Stimulated activated CD8-positive, alpha-beta memory T cell treated with anti-CD3 and anti-CD28 coated beads, Interleukin-12 subunit alpha, Interleukin-12 subunit beta, amount 100 ng/mL, for 24 hours (primary cell): Measurements from ENCODE around the gene TBL1XR1.

Source experiments
- DNase-seq: peaks from one replicate; pipeline ENCODE4 v3.0.0-alpha.2; 2020; ENCODE audit errors: extremely low read depth

Gene TBL1XR1

DNA sequence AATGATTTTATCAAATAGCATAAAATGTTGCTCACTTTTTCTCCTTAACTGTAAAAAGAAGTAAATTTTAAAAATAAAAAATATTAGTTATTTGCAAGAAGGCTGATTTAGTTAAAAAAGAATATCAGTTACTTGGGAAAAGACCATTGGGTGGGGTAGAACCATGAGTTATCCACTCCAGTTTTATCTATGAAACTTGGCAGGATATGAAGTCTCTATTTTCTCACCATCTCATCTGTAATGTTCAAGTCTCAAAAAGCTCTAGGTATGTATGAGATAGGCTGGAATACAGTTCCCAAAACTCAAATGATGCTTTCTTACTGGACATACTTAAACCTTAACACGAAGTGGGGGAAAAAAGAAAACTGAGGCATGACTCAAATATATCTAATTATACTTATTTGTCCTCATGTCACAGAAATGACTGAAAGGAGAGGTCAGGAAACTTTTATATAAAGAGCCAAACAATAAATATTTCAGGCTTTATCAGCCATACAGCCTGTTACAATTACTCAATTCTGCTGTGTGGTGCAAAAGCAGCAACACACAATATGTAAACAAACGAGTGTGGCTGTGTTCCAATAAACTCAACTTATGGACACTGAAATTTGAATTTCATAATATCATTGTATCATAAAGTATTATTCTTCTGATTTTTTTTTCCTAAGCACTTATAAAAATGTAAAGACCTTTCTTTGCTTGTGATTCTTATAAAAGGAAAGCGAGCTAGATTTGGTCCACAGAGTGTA lies 131.8 kb downstream of the TBL1XR1 start:
- no peak for DNase-seq

DNA sequence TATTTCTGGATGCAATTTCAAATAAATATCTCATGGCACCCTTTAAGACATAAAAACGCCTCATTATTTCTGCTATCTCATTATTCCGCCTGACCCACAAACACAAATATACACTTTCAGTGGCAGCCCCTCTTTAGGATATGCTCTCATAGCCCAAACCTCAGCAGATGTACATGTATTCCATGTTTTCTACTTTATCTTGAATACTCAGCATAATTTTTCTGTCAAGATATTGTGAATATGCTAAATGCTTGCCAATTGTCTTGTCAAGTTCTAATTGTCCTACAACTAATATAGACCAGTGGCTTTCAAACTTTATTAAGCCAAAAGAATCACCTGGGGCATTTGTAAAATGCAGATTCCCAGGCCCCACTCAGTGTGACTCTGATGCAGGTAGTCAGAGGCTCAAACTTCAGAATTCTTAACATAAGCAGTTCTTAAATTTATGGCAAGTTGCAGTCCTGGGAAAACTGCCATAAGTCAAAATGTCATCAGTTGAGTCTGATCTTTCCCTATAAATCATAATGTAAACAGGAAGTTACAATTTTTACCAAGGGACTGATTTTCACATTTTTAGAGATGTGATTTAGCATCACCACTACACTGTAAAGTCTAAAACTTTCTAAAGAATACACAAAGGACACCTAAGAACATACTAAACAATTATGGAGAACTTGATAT lies 135.1 kb downstream of the TBL1XR1 start:
- no peak for DNase-seq

DNA sequence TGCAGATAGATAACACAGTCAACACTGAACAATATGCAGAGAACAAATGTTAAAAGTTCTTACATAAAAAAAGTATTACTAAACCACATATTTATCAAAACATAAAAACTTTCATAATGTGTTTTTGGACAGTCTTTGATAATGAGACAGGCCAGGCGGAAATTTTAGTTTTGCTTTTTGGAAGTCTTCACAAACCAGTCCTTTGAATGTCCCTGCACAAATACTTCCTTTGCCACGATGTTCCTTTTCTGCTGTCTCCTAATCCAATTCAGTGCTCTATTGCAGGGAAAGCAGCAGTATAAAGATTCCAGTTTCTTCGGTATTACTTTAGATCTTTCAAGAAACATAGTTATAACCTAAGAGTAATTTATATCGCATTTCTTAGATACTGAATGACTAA lies 135.9 kb downstream of the TBL1XR1 start:
- no peak for DNase-seq

DNA sequence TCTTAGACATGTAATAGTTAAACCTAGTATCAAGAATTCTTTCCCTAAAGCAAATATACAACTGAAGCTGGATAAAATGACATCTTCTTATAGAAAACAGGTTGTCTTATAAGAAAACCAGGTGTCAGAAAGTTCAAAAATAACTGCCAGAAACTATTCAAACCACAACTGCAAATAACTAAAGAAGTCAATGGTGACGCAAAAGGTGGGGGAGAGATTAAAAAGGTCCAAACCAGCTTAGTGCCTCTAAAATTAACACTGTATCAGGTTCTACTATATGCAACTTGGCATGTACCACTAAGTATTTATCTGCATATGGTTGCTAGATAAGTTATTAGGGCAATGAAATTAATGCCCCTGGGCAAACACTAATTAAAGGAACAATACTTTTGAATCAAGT lies 136.8 kb downstream of the TBL1XR1 start:
- DNase-seq, result no peak

DNA sequence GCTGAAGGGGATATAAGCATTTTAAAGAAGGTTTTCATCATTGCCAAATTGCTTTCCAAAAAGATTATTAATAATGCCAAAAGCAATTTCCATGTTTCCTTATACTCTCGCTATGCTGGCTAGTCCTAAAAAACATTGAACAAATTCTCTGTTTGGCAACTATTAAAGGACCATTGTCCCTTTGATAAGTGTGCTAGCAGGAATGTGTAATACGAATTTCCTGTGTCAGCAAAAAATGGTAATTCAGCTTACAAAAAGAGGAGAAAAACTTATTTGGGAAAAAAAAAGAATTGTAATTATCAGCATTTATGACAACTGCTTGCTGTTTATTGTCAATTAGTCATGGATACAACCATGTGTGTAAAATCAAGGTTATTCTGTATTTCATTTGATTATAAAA lies 138.6 kb downstream of the TBL1XR1 start:
- no peak for DNase-seq

DNA sequence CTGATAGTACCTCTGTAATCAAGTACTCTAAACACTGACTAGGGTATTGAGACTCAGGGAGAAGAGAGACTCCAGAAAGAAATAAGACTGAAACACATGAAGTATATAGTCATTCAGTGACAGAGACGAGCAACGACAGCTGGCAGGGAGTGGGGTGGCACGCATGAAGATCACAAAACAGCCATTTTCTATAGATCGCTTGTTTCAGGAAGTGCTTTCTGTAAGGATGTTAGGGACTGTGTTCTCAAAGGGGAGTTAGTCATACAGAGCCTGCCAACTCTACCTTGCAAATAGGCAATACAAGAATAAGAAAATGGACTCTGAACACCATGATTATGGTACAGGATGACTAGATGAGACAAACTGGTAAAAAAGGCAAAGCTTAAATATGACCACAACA lies 139.5 kb downstream of the TBL1XR1 start:
- no peak for DNase-seq

DNA sequence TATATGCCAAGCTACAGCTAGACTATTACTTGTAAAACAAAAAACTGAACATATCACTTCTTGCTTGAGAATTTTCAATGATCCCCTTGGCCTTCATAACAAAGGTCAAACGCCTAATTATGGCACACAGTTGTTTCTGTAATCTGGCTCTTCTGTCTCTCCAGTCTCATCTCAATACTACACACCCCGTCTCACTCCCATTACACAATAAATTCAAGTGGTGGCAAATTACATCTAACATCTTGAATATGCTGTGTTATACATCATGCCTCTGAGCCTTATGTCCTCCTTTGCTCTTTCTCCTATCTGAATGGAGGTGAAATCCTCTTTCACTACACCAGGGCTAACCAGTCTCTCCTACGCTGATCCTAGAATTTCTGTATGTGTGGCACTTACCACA lies 140.4 kb downstream of the TBL1XR1 start:
- DNase-seq, result no peak

DNA sequence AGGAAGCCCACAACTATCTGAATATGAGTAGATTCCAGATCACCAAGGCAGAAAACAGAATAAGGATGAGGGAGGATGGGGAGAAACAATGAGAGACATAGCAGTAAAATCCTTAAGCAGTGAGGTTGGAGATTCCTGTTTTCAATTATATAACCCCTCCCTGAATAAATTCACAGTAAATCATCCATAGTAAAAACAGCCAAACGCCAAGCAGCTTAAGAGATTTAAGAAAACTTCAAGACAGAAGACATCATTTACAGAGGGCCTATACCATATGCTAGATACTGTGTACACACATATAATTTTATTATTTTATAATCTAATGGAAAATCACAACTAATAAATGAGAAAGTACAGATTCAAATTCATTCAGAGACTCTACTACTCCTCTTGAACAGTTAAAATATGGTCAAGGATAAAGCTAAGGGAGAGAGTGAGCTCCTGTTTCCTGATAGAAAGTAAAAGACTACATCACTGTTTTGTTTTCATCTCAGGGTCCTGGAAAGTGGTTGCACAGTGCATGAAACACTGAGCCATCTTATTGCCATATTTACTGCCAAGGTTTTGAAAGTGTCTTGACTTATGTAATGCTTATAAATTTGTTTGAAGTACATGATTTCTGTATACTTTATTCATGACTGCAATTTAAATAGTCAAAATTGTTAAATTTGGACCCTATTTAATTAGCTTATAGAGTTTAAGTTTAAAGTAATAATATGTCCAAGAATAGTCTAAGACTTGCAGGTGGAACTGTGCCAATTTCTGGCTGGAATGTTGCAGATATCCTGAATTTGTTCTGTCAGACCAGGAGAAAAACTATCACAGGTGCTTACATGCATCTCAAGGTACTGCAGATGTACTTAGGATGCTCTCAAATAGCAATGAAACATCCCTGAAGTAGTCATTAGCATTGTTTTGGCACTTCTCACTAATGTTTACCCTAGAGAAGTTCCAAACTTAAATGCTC lies 141.4 kb downstream of the TBL1XR1 start:
- DNase-seq, result no peak

DNA sequence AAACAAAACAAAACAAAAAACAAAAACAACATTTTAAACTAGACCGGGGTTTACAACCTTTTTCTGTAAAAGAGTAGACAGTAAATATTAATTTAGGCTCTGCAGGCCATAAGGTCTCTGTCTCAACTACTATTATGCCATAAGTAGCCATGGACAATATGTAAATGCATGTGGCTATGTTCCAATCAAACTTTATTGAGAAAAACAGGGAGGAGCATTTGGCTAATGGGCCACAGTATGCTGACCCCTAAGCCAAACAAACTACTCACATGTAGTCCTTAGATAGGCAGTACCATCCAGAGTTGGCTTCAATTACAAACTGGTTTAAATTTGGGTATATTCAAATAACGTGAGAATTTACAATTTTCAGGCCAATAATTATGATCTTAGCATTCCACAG lies 144.2 kb downstream of the TBL1XR1 start:
- no peak for DNase-seq

DNA sequence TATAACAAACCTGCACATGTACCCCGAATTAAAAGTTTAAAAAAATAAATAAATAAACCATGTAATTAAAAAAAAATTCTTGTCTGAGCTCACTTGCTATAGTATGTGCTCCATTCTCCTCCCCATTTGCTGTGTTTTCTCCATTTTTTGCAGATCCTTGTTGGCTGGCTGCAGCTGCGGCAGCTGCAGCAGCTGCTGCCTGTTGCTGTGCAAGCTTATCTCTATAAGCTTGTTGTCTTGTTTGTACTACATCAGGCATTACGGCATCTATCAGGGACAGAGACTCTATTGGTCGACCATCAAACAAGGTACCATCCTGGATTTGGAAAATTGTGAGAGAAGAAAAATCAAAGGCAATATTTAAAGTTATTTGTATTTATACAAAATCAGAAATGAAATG lies 145.9 kb downstream of the TBL1XR1 start:
- no peak for DNase-seq

DNA sequence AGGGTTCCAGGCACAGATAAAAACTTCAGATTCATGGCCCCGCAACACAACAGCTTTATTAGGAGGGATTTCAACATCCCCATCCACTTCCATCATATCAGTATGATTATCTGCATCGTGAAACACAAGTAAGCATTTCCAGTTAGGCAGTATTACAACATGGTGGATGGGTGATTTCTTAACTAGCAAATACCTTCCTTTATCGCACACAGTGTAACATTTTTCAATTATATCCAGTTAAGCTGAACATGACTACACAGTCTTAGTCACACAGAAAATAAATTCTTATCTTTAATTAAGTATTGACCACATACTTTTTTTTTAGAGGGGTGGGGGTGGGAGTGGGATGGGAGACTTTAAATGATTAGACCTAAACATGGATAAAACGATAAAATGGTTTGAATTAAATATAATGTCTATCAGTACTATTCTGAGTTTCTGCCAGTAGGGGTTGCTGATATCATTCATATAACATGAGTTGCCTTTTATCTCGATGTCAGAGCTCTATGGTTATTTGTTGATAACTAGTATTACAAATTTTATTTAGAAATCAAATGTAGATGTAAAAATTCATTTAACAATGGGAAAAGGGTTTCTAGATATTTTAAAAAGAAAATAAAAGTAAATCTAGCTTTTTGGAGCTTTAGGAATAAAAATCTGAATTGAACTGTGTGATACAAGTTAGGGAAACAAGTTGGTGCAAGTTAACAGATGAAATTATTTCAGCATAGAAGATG lies 146.6 kb downstream of the TBL1XR1 start:
- no peak for DNase-seq

DNA sequence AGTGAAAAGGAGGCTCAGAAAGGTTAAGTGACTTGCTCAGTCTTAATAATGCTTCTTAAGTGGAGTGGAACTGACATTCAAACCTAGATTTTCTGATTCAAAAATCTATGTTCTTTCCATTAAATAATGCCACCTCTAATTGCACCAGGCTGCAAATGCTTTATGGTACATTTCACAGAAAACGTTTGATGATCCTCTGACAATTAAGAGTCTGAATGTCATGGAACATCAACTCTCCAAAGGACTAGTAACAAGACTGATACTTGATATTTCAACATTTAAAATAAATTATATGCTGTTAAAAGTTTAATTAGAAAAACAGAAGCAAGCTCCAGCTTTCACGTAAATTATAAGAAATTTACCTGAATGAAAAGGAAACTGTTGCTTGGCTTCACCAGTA lies 151.5 kb downstream of the TBL1XR1 start:
- no peak for DNase-seq

DNA sequence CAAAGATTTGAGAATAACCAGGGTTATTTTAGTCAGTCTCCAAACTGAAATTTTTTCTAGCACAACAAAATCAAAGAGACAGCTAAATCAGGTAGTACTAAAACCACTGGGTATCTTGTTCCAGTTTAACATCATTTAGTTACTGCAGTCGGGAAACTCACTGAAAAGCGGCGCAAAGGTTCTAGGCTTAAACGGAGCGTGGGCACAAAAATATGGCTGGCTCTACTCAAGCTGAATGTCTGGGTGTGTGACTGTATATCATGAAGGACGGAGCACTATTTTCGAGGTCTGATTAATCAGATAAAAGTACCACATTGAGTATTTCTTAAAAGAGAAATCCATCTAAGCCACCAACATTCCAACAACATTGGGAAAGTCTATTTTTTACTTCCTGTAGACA lies 152.1 kb downstream of the TBL1XR1 start:
- no peak for DNase-seq

DNA sequence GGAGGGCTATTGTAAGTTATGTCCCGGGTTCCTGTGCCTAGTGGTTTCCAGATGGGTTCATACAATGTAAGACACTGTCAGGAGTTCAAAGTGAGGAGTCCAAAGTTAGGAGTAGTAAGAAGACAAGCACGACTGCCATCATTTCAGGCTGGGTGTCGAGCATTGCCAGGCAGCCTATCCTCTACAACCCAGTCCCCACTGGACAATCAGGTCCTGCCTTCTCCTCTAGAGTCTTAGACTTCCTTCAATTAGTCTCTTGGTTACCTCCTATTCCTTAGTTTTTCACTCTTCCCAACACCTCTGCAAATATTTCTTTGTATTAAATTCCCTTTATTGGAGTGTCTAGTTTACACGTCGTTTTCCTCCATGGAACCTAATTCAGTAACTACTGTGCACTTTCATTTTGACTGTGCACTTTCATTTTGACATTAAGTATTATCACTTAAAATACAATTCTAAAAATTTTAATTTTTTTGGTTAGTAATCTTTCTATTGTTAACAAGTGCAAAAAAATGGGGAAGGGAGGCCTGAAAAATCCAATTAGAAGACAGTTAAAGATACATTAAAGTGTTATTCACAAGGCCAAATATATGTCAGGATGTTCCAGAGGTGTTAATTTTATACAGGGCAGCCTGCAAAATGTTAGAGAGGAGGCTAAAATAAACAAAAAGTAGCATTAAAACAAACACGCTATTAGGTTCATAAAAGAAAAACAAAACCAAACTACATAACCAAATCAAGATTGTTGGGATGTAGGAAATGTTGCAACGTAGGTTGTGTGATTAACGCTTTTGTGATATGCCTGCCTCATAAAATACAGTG lies 155.3 kb downstream of the TBL1XR1 start:
- DNase-seq, result no peak

DNA sequence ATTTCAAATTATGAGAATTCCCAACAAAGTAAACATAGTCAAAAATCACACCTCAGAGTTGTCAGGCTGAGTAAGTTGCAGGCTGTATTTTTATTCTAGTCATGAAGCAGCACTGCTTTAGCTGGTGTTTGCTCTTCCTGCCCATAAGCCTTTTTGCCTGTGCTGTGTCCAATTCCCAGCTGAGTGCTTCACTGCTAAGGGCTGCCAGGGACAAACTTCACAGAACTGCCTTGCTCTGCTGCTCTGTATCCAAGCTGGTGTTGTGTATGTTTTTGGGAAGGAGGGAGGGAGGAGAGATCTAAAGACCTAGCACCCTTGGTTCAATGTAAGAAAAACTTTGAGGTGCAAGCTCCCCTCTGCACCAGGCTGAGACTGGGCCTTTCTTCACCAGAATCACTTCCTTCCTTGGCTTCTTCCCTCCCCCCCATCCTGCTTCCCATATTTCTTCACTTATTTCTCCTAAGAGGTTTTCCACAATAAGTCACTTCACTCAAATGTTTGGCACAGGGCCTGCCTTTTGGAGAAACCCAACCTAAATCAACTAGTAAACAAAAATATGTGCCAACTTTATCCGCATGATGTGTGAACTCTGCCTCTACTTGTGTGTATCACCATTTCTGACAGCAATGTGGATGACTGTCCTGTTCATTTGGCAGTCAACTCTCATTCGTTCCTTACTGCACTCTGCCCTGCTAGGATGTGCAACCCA lies 156.1 kb downstream of the TBL1XR1 start:
- DNase-seq, result no peak

DNA sequence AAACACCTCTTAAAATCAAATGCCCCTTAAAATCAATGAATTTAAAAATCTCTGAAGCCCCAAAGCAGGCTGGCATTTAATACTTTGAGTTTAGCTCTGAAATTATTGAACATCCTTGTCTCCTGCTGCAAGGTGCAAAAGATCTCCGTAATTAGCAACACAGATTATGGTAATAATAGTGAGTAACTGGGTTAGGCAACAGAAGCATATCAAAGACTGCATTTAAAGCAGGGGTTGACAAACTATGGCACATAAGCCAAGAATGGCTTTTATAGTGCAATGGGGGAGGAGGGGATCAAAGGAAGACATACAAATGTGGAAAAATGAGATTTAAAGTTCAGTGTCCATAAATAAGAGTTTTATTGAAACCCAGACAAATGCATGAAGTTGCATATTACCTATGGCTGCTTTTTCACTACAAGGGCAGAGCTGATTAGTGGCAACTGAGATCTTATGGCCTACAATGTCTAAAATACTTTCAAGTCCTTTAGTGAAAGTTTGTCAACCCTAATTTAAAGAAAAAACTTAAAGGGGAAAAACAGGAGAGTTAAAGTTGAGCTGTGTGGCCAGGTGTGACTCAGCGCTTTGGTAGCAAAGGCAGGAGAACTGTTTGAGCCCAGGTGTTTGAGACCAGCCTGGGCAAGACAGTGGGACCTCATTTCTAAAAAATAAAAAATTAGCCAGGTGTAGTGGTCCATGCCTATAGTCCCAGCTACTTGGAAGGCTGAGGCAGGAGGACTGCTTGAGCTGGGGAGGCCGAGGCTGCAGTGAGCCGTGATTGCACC lies 157.6 kb downstream of the TBL1XR1 start:
- DNase-seq, result no peak

DNA sequence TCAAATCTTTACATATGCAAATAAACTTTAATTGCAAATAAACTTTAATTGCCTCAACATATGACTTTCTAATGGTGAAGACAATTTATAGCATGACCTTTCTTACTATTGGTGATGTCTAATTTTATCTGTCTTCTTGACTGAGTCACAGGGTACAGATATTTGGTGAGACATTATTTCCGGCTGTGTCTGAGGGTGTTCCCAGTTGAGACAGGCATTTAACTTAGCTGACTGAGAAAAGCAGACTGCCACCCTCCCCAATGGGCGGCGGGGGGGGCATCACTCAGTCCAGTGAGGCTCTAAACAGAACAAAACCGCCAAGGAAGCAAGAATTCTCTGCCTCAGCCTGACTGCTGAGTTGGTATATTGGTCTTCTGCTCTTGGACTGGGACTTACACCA lies 160.0 kb downstream of the TBL1XR1 start:
- no peak for DNase-seq

DNA sequence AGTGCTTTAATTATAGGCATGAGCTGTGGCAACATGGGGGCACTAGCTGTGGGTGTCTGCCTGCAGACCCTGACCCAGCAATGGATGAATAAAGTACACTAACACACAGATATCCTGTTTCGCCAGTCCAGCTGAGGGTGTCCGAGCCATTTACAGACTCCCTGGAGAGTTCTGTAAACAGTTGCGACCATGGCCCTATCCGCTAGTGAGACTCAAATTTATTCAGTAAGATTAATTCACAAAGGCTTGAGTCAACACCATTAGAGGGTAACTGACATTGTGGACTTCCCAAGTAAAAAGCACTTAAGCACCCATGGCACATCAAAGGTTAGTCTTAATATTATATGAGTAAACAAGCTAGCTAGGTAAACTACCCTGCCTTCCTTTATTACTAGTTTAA lies 161.6 kb downstream of the TBL1XR1 start:
- DNase-seq, result no peak

DNA sequence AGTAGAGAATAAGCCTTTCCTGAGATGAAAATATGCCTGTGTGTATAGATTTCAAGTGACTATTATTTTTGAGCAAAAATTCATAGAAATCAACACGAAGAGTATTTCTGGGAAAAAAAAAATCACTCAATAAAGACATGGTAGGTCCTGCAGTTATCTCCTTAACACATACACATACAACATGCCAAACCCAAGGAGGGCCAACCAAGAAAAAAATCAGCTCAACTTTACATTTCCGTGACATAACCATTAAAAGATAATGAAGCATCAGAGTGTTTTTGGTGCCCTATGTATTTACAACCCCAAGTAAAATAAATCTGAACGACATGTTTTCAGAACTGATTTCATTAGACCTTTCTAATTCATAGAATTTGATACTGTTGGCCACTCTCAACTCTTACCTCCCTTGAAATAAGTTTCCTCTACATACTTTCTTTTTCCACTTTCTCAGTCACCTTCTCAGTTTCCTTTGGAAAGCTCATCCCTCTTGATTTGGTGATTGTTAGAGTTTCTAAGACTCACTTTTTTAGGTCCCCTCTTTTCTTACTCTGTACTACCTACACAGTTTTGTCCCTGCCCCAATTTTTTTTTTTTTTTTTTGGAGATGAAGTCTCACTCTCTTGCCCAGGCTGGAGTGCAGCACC lies 162.3 kb downstream of the TBL1XR1 start:
- DNase-seq, result no peak
